ENCODE results near the gene LRRC23. TPM values are rescaled to one million over a fixed set of nuclear protein-coding genes. Genes with fewer than 3 reads are reported as not detected.

Gene LRRC23
- total RNA-seq, 4 donors from 2014 or later, result 8.3 to 12.9 (median 11.0) TPM

GRCh38 chr12:6943722-6944380, 39.2 kb downstream of the LRRC23 start, which contains the start of the genes C12orf57 and RNU7-1:
Gene C12orf57 (plus strand): TSS chr12:6944022. CDS start chr12:6944122, 100 bp downstream.
Gene RNU7-1 (plus strand): TSS chr12:6943816.
- Histone ChIP-seq H3K4me3 (peak within 1 kb of the TSS; percentile 69 to 77 (median 73)), H3K36me3 (peaks cover 0 to 49% (median 45%) of the 10 kb centered on the region in 4 donors), H3K9me3 (no peaks in the 10 kb centered on the region), H3K4me1 (peaks cover 42 to 64% (median 63%) of the 10 kb centered on the region in 4 donors), H3K27ac (replicated peaks in 1 of 4) (peak within 1 kb of the TSS; percentile 91 to 97 (median 96)), H3K27me3 (no peaks in the 10 kb centered on the region)
- DNase-seq (ENCODE audit: extremely low spot score), result no peak
- intact Hi-C loops (cut with DNase I), result no loop called here
- TF ChIP-seq POLR2A (IDR thresholded peaks at IDR 0.05; ENCODE audit: low read depth), result peak; percentile 94
- no peak for TF ChIP-seq EP300 (IDR thresholded peaks at IDR 0.05)
- peak; percentile 54 to 97 for TF ChIP-seq POLR2AphosphoS5 (IDR thresholded peaks at IDR 0.05)
- WGBS, result 0% methylated on average over 16 of the region's 31 CpGs

- peak; percentile 98 for DNase-seq (ENCODE audit: extremely low spot score)
- H3K27me3 ChIP-seq, result no peaks in the 10 kb centered on the region
- 4% methylated on average over 20 of the region's 48 CpGs for WGBS
- no peak for TF ChIP-seq EP300 (IDR thresholded peaks at IDR 0.05)
- peak; percentile 81 to 93 (median 91) for TF ChIP-seq CTCF (IDR thresholded peaks at IDR 0.05)
- no peak for TF ChIP-seq POLR2A (IDR thresholded peaks at IDR 0.05; ENCODE audit: low read depth)
- peak; percentile 80 to 84 for TF ChIP-seq POLR2AphosphoS5 (IDR thresholded peaks at IDR 0.05)
- H3K27ac ChIP-seq (replicated peaks in 1 of 4), result peak overlapping the region; percentile 91 to 97 (median 96)
- H3K9me3 ChIP-seq, result no peaks in the 10 kb centered on the region
- peaks cover 35 to 57% (median 55%) of the 10 kb centered on the region in 4 donors for H3K4me1 ChIP-seq
- H3K36me3 ChIP-seq, result peaks cover 0 to 45% (median 39%) of the 10 kb centered on the region in 4 donors
- intact Hi-C loops (cut with DNase I), result loop anchor here (5.0 kb wide), 1 partner anchor 168 kb away; no protein-coding TSS in a partner anchor
- peak overlapping the region; percentile 69 to 77 (median 73) for H3K4me3 ChIP-seq
Measured at GRCh38 chr12:6944381-6945186, 40.0 kb downstream of the LRRC23 start.

GRCh38 chr12:6945613-6946012, 41.0 kb downstream of the LRRC23 start:
- no peak for TF ChIP-seq CTCF (IDR thresholded peaks at IDR 0.05)
- intact Hi-C loops (cut with DNase I), result loop anchor here (5.0 kb wide), 1 partner anchor 167 kb away; no protein-coding TSS in a partner anchor
- Histone ChIP-seq H3K4me3 (no peak overlapping the region), H3K27ac (replicated peaks in 1 of 4) (peak overlapping the region in 3 of 4 donors; percentile 48 to 96 (median 91)), H3K4me1 (peaks cover 35 to 55% (median 48%) of the 10 kb centered on the region in 4 donors), H3K36me3 (peaks cover 0 to 36% (median 30%) of the 10 kb centered on the region in 4 donors), H3K27me3 (no peaks in the 10 kb centered on the region), H3K9me3 (no peaks in the 10 kb centered on the region)
- DNase-seq (ENCODE audit: extremely low spot score), result no peak
- 83% methylated on average over 9 of the region's 11 CpGs for WGBS

GRCh38 chr12:6946033-6946919, 41.7 kb downstream of the LRRC23 start:
- Histone ChIP-seq H3K27me3 (no peaks in the 10 kb centered on the region), H3K4me1 (peaks cover 35 to 52% (median 46%) of the 10 kb centered on the region in 4 donors), H3K9me3 (no peaks in the 10 kb centered on the region), H3K36me3 (peaks cover 0 to 30% (median 23%) of the 10 kb centered on the region in 4 donors), H3K4me3 (peak overlapping the region; percentile 4 to 46 (median 16)), H3K27ac (replicated peaks in 1 of 4) (peak overlapping the region; percentile 20 to 96 (median 44))
- WGBS, result 31% methylated on average over 27 of the region's 32 CpGs
- no peak for DNase-seq (ENCODE audit: extremely low spot score)
- intact Hi-C loops (cut with DNase I), result loop anchor here (5.0 kb wide), 1 partner anchor 166 kb away; no protein-coding TSS in a partner anchor
- TF ChIP-seq POLR2A (IDR thresholded peaks at IDR 0.05; ENCODE audit: low read depth), result no peak
- peak; percentile 21 to 35 for TF ChIP-seq POLR2AphosphoS5 (IDR thresholded peaks at IDR 0.05)

GRCh38 chr12:6946920-6947374, 42.3 kb downstream of the LRRC23 start:
- Histone ChIP-seq H3K4me3 (peak overlapping the region in 2 of 4 donors; percentile 16 to 46), H3K9me3 (no peaks in the 10 kb centered on the region), H3K4me1 (peaks cover 35 to 46% (median 42%) of the 10 kb centered on the region in 4 donors), H3K27me3 (no peaks in the 10 kb centered on the region), H3K27ac (replicated peaks in 1 of 4) (peak overlapping the region in 3 of 4 donors; percentile 20 to 96 (median 40)), H3K36me3 (peaks cover 0 to 23% (median 16%) of the 10 kb centered on the region in 4 donors)
- 74% methylated on average over 8 of the region's 8 CpGs for WGBS
- no peak for DNase-seq (ENCODE audit: extremely low spot score)
- intact Hi-C loops (cut with DNase I), result loop anchor here (5.0 kb wide), 1 partner anchor 165 kb away; no protein-coding TSS in a partner anchor
- TF ChIP-seq EP300 (IDR thresholded peaks at IDR 0.05) (no peak), POLR2AphosphoS5 (IDR thresholded peaks at IDR 0.05) (no peak), POLR2A (IDR thresholded peaks at IDR 0.05; ENCODE audit: low read depth) (no peak), CTCF (IDR thresholded peaks at IDR 0.05) (no peak)
